Activated CD8-positive, alpha-beta memory T cell treated with anti-CD3 and anti-CD28 coated beads, Interleukin-2, amount 10 ng/mL, durations not matched to agents 7 days and 5 days (primary cell): ENCODE measurements around the gene RPS24. TPM values are rescaled to one million over a fixed set of nuclear protein-coding genes. Genes with fewer than 3 reads are reported as not detected.
"Not testable (repeated sequence)": the region's sequence is repeated elsewhere in the genome, so short reads cannot be mapped to it uniquely, and the experiment has no call there.

Experiments used
- ATAC-seq: fragments of 150-1000 bp; cut with Tn5 transposase; one replicate; pipeline ENCODE4 v1.10.0; 2021; ENCODE audit warnings: moderate library complexity
- CTCF ChIA-PET: fragments of 350-600 bp; sonication (Branson Sonifier 250); formaldehyde crosslinking; loops from one replicate; lab custom pipeline; 2021; ENCODE audit warnings: antibody characterized with exemption; lab: Charles Lee
- DNase-seq: peaks from one replicate; pipeline ENCODE4 v3.0.0-alpha.2; 2020
- H3K27ac Mint-ChIP-seq: one replicate; pipeline ENCODE4 v1.8.0; 2021; ENCODE audit warnings: mild to moderate bottlenecking, mixed read lengths
- H3K27me3 Mint-ChIP-seq: one replicate; pipeline ENCODE4 v1.8.0; 2021; ENCODE audit warnings: mixed read lengths
- H3K36me3 Mint-ChIP-seq: one replicate; pipeline ENCODE4 v1.8.0; 2021; ENCODE audit warnings: mild to moderate bottlenecking, mixed read lengths
- H3K4me1 Mint-ChIP-seq: one replicate; pipeline ENCODE4 v1.8.0; 2021; ENCODE audit warnings: mixed read lengths
- H3K4me3 Mint-ChIP-seq: one replicate; pipeline ENCODE4 v1.8.0; 2021; ENCODE audit warnings: mild to moderate bottlenecking, moderate library complexity, mixed read lengths
- H3K9me3 Mint-ChIP-seq: one replicate; pipeline ENCODE4 v1.8.0; 2022; ENCODE audit warnings: low read depth, mixed read lengths
- total RNA-seq, 2 experiments: library from RNA; stranded (reverse); gene quantifications; one replicate each; pipeline ENCODE4 v1.2.3, GENCODE V29; 2021

The RPS24 gene
- total RNA-seq, 2 experiments from 2014 or later, result 1,245 to 1,320 TPM

DNA sequence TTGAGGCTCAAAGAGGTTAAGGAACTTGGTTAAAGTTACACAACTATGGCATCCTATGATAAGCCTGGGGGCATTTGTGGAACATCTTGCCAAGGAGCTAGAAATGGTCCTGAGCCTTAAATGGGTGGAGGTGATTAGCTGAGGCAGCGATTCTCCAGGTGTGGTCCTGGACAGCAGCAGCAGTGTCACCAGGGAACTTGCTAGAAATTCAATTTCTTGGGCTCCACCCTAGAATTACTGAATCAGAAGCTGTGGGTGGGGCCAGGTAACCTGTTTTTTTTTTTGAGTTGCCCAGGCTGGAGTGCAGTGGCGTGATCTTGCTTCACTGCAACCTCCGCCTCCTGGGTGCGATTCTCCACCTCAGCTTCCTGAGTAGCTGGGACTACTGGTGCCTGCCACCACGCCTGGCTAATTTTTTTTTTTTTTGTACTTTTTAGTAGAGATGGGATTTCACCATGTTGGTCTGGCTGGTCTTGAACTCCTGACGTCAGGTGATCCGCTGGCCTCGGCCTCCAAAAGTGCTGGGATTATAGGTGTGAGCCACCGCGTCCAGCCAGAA, 13.1 kb downstream of the RPS24 start:
- peaks cover 29% of the 10 kb centered on the region for H3K4me1 Mint-ChIP-seq
- DNase-seq, result no peak
- CTCF ChIA-PET, result interaction anchor here (0.7 to 3.2 kb wide), 32 partner anchors 10 to 1160 kb away, joined by 3 to 29 read pairs (median 4); partner anchors contain the start of gene POLR3A
- H3K36me3 Mint-ChIP-seq, result peaks cover 9% of the 10 kb centered on the region
- ATAC-seq, result peak; percentile 6
- no peaks in the 10 kb centered on the region for H3K27me3 Mint-ChIP-seq
- no peak overlapping the region for H3K27ac Mint-ChIP-seq
- no peaks in the 10 kb centered on the region for H3K9me3 Mint-ChIP-seq
- H3K4me3 Mint-ChIP-seq, result no peak overlapping the region

DNA sequence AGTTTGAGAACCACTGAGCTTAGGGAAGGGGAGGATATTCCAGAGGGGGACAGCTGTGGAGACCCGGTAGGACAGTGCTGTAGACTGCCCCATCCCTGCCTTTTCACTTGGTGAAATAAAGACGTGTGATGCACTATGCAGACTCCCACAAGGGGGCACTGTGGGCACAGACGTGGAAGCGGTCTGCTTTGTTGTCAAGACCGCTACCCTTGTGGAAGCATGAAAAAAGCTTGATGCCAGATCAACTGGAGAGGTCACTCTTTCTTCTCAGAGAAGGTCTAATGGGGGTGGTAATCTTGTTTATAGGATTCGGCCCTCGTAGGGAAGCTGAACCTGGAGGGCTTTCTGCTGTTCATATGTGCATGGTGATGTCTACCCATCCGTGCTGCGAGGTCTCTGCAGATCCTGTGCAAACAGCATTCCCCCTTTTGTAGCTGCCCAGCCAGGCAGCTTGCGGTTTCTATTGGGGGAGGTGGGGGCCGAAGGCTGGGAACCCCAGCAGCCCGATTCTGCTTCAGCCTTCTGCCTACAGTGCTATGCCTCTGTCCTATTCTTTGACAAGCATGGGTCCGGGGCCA, 13.7 kb downstream of the RPS24 start:
- Mint-ChIP-seq H3K36me3 (peaks cover 5% of the 10 kb centered on the region), H3K9me3 (no peaks in the 10 kb centered on the region), H3K27ac (no peak overlapping the region), H3K27me3 (no peaks in the 10 kb centered on the region), H3K4me1 (peaks cover 27% of the 10 kb centered on the region), H3K4me3 (no peak overlapping the region)
- CTCF ChIA-PET, result interaction anchor here (0.6 to 3.2 kb wide), 34 partner anchors 10 to 1160 kb away, joined by 3 to 29 read pairs (median 4); partner anchors contain the start of gene POLR3A
- DNase-seq, result peak; percentile 89
- peak; percentile 86 for ATAC-seq

- H3K27me3 Mint-ChIP-seq, result no peaks in the 10 kb centered on the region
- no peaks in the 10 kb centered on the region for H3K36me3 Mint-ChIP-seq
- H3K27ac Mint-ChIP-seq, result no peak overlapping the region
- H3K4me1 Mint-ChIP-seq, result peaks cover 12% of the 10 kb centered on the region
- CTCF ChIA-PET, result interaction anchor here (1.2 kb wide), 1 partner anchor 1146 kb away, joined by 4 read pairs; no protein-coding TSS in a partner anchor
- ATAC-seq, result no peak
- no peaks in the 10 kb centered on the region for H3K9me3 Mint-ChIP-seq
- no peak overlapping the region for H3K4me3 Mint-ChIP-seq
- DNase-seq, result no peak
Measured at GRCh38 chr10:78049851-78050250, 16.2 kb downstream of the RPS24 start.

GRCh38 chr10:78053211-78053868, 19.7 kb downstream of the RPS24 start:
- Mint-ChIP-seq H3K4me1 (no peaks in the 10 kb centered on the region), H3K4me3 (no peak overlapping the region), H3K27me3 (no peaks in the 10 kb centered on the region), H3K27ac (no peak overlapping the region), H3K36me3 (no peaks in the 10 kb centered on the region), H3K9me3 (no peaks in the 10 kb centered on the region)
- ATAC-seq (no peak), DNase-seq (no peak)
- CTCF ChIA-PET, result no interaction called here

DNA sequence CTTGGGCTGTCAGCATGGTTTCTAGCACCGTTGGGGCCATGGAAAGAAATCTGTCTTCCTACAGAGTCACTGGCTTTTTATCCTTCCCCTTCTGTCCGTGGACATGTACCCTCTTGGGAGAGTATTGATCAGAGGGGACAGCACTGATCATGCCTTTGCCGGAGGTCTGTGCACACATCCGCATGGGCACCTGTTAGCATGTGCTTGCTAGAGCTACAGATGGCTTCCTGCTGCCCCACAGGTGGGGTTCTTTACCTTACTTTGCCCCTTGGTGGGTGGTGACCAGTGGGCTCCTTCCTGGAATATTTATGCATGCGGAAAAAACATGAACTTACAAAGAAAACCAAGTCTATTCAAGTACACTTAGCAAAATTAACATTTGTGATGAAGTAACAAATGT, 24.9 kb downstream of the RPS24 start:
- H3K27me3 Mint-ChIP-seq, result no peaks in the 10 kb centered on the region
- H3K9me3 Mint-ChIP-seq, result no peaks in the 10 kb centered on the region
- H3K36me3 Mint-ChIP-seq, result no peaks in the 10 kb centered on the region
- ATAC-seq, result no peak
- no peak overlapping the region for H3K4me3 Mint-ChIP-seq
- peaks cover 23% of the 10 kb centered on the region for H3K4me1 Mint-ChIP-seq
- CTCF ChIA-PET, result interaction anchor here (3.6 kb wide), 1 partner anchor 11 kb away, joined by 14 read pairs; no protein-coding TSS in a partner anchor
- no peak for DNase-seq
- H3K27ac Mint-ChIP-seq, result no peak overlapping the region

- no peak for ATAC-seq
- CTCF ChIA-PET, result no interaction called here
Measured at GRCh38 chr10:78059906-78060702, 26.4 kb downstream of the RPS24 start.

GRCh38 chr10:78062296-78062695, 28.6 kb downstream of the RPS24 start:
- peak; percentile 68 for DNase-seq
- peak overlapping the region; percentile 72 for H3K27ac Mint-ChIP-seq
- H3K4me3 Mint-ChIP-seq, result peak overlapping the region; percentile 11
- H3K9me3 Mint-ChIP-seq, result no peaks in the 10 kb centered on the region
- H3K36me3 Mint-ChIP-seq, result no peaks in the 10 kb centered on the region
- CTCF ChIA-PET, result interaction anchor here (1.2 to 3.2 kb wide), 2 partner anchors 16 to 595 kb away, joined by 3 to 22 read pairs; no protein-coding TSS in a partner anchor
- H3K4me1 Mint-ChIP-seq, result peaks cover 34% of the 10 kb centered on the region
- ATAC-seq, result peak; percentile 81
- no peaks in the 10 kb centered on the region for H3K27me3 Mint-ChIP-seq

More at GRCh38 chr10:78059906-78060702, 26.4 kb downstream of the RPS24 start:
- Mint-ChIP-seq H3K4me3 (no peak overlapping the region), H3K27ac (no peak overlapping the region), H3K27me3 (no peaks in the 10 kb centered on the region), H3K36me3 (no peaks in the 10 kb centered on the region), H3K4me1 (peaks cover 25% of the 10 kb centered on the region), H3K9me3 (no peaks in the 10 kb centered on the region)
- no peak for DNase-seq

- H3K27me3 Mint-ChIP-seq, result no peaks in the 10 kb centered on the region
- CTCF ChIA-PET, result interaction anchor here (1.2 to 3.2 kb wide), 2 partner anchors 17 to 594 kb away, joined by 3 to 22 read pairs; no protein-coding TSS in a partner anchor
Measured at GRCh38 chr10:78063236-78063635, 29.6 kb downstream of the RPS24 start.

GRCh38 chr10:78064919-78065318, 31.3 kb downstream of the RPS24 start:
- H3K9me3 Mint-ChIP-seq, H3K27ac Mint-ChIP-seq, H3K36me3 Mint-ChIP-seq, H3K4me3 Mint-ChIP-seq, ATAC-seq, H3K27me3 Mint-ChIP-seq, DNase-seq: not testable (repeated sequence)
- CTCF ChIA-PET, result interaction anchor here (0.6 kb wide), 1 partner anchor 74 kb away, joined by 3 read pairs; no protein-coding TSS in a partner anchor
- H3K4me1 Mint-ChIP-seq, result peaks cover 34% of the 10 kb centered on the region

More at GRCh38 chr10:78063236-78063635, 29.6 kb downstream of the RPS24 start:
- peaks cover 34% of the 10 kb centered on the region for H3K4me1 Mint-ChIP-seq
- H3K9me3 Mint-ChIP-seq, result no peaks in the 10 kb centered on the region
- no peak for ATAC-seq
- no peak for DNase-seq
- no peaks in the 10 kb centered on the region for H3K36me3 Mint-ChIP-seq
- no peak overlapping the region for H3K4me3 Mint-ChIP-seq
- H3K27ac Mint-ChIP-seq, result no peak overlapping the region

- Mint-ChIP-seq H3K4me3 (no peak overlapping the region), H3K9me3 (no peaks in the 10 kb centered on the region), H3K36me3 (no peaks in the 10 kb centered on the region), H3K27ac (no peak overlapping the region), H3K4me1 (peaks cover 33% of the 10 kb centered on the region), H3K27me3 (no peaks in the 10 kb centered on the region)
- CTCF ChIA-PET, result interaction anchor here (0.6 kb wide), 1 partner anchor 75 kb away, joined by 3 read pairs; no protein-coding TSS in a partner anchor
- ATAC-seq, result no peak
- no peak for DNase-seq
Measured at GRCh38 chr10:78065611-78066010, 31.9 kb downstream of the RPS24 start.

- no peak for DNase-seq
- CTCF ChIA-PET, result interaction anchor here (0.8 kb wide), 1 partner anchor 19 kb away, joined by 4 read pairs; no protein-coding TSS in a partner anchor
Measured at GRCh38 chr10:78066012-78066411, 32.3 kb downstream of the RPS24 start.

DNA sequence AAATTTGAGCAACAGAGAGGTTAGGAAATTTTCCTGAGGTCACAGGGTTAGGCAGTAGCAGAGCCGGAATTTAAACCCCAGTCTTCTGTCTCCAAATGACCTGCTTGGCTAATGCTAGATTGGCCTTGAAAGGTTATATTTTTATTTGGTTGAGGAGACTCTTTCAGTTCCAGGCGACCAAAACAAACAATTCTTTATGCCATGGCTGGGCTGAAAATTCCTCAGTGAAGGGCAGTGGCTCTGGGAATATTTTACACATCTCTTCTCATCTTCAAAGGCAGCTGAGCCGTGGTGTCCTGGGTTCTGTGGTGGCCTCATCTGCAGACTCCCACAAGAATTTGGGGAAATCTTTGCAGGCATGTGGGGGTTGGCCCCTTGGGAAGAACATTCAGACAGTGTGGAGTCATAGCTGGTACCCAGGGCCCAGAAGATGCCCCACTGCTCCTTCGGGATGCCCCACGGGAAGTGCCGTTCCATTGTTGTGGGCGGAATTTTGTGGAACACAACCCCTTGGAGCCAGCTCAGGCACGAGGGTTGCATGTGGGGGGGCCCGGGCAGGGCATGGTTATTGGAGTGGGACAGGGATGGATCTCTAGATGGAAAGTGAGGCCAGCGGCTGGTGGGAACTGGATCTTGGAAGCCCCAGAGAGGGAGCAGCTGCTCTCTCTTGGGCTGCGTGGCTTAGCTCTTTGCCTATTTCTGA, 33.2 kb downstream of the RPS24 start:
- H3K4me3 Mint-ChIP-seq, result no peak overlapping the region

More at GRCh38 chr10:78066012-78066411, 32.3 kb downstream of the RPS24 start:
- Mint-ChIP-seq H3K4me3 (no peak overlapping the region), H3K36me3 (no peaks in the 10 kb centered on the region), H3K27me3 (no peaks in the 10 kb centered on the region), H3K27ac (no peak overlapping the region), H3K4me1 (peaks cover 33% of the 10 kb centered on the region), H3K9me3 (no peaks in the 10 kb centered on the region)
- no peak for ATAC-seq

More for the DNA sequence above, 33.2 kb downstream of the RPS24 start:
- H3K9me3 Mint-ChIP-seq, result no peaks in the 10 kb centered on the region
- no peaks in the 10 kb centered on the region for H3K36me3 Mint-ChIP-seq
- CTCF ChIA-PET, result interaction anchor here (0.8 kb wide), 1 partner anchor 19 kb away, joined by 4 read pairs; no protein-coding TSS in a partner anchor
- no peak overlapping the region for H3K27ac Mint-ChIP-seq
- ATAC-seq, result no peak
- H3K4me1 Mint-ChIP-seq, result peaks cover 24% of the 10 kb centered on the region
- DNase-seq, result no peak
- H3K27me3 Mint-ChIP-seq, result no peaks in the 10 kb centered on the region
